GM15510 (cell line): ENCODE measurements around the gene S100A14.

Source experiments
- POLR2A ChIP-seq: IDR thresholded peaks from 3 replicates; pipeline ENCODE4 v1.6.1; 2011; ENCODE audit warnings: borderline replicate concordance; ENCODE audit not compliant: insufficient read length; ENCODE audit errors: extremely low read depth

S100A14 gene

GRCh38 chr1:153616144-153616916 is at the start of gene S100A14:
TSS of gene S100A14 (minus strand) at chr1:153616325. CDS start at chr1:153615858, 467 bp downstream.
- no peak for TF ChIP-seq POLR2A

- TF ChIP-seq POLR2A: no peak
Observed at GRCh38 chr1:153663211-153663610, 47.1 kb upstream of the S100A14 start.

- no peak for TF ChIP-seq POLR2A
Observed at GRCh38 chr1:153662269-153662668, 46.1 kb upstream of the S100A14 start.

GRCh38 chr1:153661111-153661708 is 45.1 kb upstream of the S100A14 start:
- no peak for TF ChIP-seq POLR2A

- no peak for TF ChIP-seq POLR2A
Observed at GRCh38 chr1:153659656-153660055, 43.5 kb upstream of the S100A14 start.

GRCh38 chr1:153659175-153659534 is 43.0 kb upstream of the S100A14 start:
- no peak for TF ChIP-seq POLR2A

- peak; percentile 92 for TF ChIP-seq POLR2A
Observed at GRCh38 chr1:153658400-153659174, 42.5 kb upstream of the S100A14 start, which contains the start of gene SNAPIN. TSS of gene SNAPIN (plus strand) at chr1:153658703. CDS start at chr1:153658744, 41 bp downstream.

- no peak for TF ChIP-seq POLR2A
Observed at GRCh38 chr1:153655333-153655732, 39.2 kb upstream of the S100A14 start.

GRCh38 chr1:153652805-153653500 is 36.8 kb upstream of the S100A14 start:
- TF ChIP-seq POLR2A: no peak

GRCh38 chr1:153651771-153652170 is 35.6 kb upstream of the S100A14 start:
- TF ChIP-seq POLR2A: no peak

GRCh38 chr1:153649863-153650235 is 33.7 kb upstream of the S100A14 start:
- no peak for TF ChIP-seq POLR2A

GRCh38 chr1:153649137-153649862 is 33.2 kb upstream of the S100A14 start:
- no peak for TF ChIP-seq POLR2A

- no peak for TF ChIP-seq POLR2A
Observed at GRCh38 chr1:153648000-153648643, 32.0 kb upstream of the S100A14 start.

- no peak for TF ChIP-seq POLR2A
Observed at GRCh38 chr1:153647346-153647714, 31.2 kb upstream of the S100A14 start.

- no peak for TF ChIP-seq POLR2A
Observed at GRCh38 chr1:153646672-153647345, 30.7 kb upstream of the S100A14 start.
